ENCODE measurements around the gene MCRIP2.

Gene MCRIP2

DNA sequence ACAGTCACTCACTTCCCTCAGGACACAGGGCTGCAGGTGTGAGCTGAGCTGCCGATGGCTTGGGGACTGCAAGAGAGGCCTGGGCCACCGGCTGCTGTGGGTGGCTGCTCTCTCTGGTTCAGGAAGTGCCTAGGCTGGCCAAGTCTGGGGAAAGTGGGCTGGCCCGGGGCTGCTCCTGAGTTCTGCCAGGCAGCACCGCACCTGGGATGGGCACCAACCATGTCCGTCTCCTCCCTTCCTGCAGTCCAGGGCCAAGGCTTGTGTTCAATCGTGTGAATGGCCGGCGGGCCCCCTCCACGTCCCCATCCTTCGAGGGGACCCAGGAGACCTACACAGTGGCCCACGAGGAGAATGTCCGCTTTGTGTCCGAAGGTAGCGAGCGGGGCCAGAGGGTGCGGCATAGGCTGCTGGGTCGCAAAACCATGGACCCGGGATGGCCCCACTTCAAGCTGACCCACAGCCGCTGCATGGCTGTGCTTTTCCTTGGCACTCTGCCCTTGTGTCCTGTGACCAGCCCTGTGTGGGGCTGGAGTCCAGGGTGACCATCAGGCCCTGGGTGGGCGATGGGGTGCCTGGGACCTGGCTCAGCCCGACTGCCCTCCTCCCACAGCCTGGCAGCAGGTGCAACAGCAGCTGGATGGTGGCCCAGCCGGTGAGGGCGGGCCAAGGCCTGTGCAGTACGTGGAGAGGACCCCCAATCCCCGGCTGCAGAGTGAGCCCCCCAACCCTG is 5.7 kb downstream of the MCRIP2 start:
- no peak overlapping the region for H3K4me3 ChIP-seq (ENCODE audit: low read length)
- H3K27me3 ChIP-seq (ENCODE audit: insufficient read depth, low read length): peaks cover 9% of the 10 kb centered on the region
- no peaks in the 10 kb centered on the region for H3K9me3 ChIP-seq (ENCODE audit: insufficient read depth, low read depth, low read length)
- H3K36me3 ChIP-seq (ENCODE audit: insufficient read depth, low read depth, low read length): no peaks in the 10 kb centered on the region
- H3K9ac ChIP-seq (ENCODE audit: low read depth, low read length): no peak overlapping the region
- no peak overlapping the region for H3K27ac ChIP-seq (ENCODE audit: low read length)
- H3K4me1 ChIP-seq (ENCODE audit: insufficient read depth, low read length): peaks cover 3% of the 10 kb centered on the region; the same call in 1 of the 2 replicates

DNA sequence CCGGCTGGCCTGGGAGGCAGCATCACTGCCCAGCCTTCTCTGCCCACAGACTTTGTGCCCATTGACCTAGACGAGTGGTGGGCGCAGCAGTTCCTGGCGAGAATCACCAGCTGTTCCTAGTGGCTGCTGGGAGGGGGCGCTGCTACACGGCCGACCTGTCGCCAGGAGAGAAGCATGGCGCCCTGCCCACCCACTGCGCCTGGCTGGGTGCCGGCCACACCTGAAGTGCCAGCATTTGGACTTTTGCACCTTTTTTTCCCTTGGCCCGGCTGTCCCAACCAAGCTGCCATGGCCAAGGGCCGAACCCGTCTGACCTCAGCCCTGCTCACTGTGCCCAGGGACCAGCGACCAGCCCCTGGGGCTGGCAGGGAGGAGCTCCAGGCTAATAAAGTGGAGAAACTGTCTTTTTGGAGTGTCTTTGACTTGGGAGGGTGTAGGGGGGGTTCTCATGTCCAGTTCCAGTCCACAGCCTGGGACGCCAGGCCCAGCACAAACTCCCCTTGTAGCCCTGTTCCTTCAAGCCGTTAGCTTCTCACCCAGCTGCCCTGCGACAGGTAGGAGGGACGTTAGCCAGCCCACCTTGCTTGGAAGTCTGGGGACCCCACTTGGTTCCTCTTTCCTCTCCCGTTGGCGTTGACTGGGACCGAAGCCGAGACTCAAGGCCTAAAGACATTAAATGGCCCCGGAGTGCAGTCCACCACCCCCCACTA is 6.6 kb downstream of the MCRIP2 start:
- Histone ChIP-seq H3K9me3 (ENCODE audit: insufficient read depth, low read depth, low read length) (no peaks in the 10 kb centered on the region), H3K9ac (ENCODE audit: low read depth, low read length) (peak overlapping the region; percentile 71; the same call in 1 of the 2 replicates), H3K36me3 (ENCODE audit: insufficient read depth, low read depth, low read length) (peaks cover under 1% of the 10 kb centered on the region; the same call in 1 of the 2 replicates), H3K27ac (ENCODE audit: low read length) (peak overlapping the region; percentile 39), H3K27me3 (ENCODE audit: insufficient read depth, low read length) (no peaks in the 10 kb centered on the region; the same call in 1 of the 2 replicates), H3K4me3 (ENCODE audit: low read length) (peak overlapping the region; percentile 71), H3K4me1 (ENCODE audit: insufficient read depth, low read length) (peaks cover 3% of the 10 kb centered on the region; the same call in 1 of the 2 replicates)

DNA sequence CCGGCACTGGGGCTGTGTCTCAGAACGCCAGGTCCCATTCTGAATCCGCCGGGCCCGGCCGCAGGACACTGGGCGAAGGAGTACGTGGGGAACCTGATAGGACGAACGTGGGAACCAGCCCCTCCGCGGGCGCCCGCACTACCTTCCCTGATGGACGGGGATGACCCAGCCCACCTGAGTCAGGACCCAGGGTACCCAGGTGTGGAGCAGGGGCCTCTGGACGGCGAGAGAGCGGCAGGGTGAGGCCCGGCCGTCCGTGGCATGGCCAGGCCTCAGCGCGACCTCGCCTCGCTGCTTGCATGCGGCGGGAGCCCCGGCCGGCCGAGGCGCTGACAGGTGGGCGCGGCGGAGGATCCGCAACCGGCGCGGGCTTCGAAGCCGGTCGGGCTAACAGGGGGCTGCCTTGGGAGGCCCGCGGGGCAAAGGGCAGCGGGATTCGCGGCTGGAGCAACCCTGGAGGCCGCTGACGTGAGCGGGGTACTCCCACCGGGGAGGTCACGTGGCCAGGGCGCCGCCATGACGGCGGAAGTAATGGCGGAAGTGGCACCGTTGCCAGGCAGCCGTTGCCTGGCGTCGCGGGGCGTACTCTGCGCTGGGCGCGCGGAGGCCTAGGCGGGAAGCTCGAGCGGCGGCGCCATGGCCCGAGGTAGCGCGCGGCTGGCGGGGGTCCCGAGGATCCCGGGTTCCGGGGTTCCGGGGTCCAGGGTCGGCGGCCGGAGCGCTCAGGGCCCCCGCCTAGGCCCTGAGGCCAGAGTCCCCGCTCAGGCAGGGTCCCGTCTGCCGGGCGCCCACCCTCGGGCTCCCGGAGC is 7.4 kb downstream of the MCRIP2 start, which contains the start of gene WDR90:
Gene WDR90, plus strand, starts transcription at position 585 of the 809 bp plus-strand sequence. Its CDS starts 52 bp downstream, at position 637.
- Histone ChIP-seq H3K27ac (ENCODE audit: low read length) (peak within 1 kb of the TSS; percentile 39), H3K9ac (ENCODE audit: low read depth, low read length) (peak within 1 kb of the TSS; percentile 71; the same call in 1 of the 2 replicates), H3K27me3 (ENCODE audit: insufficient read depth, low read length) (no peaks in the 10 kb centered on the region), H3K4me1 (ENCODE audit: insufficient read depth, low read length) (peaks cover 3% of the 10 kb centered on the region; the same call in 1 of the 2 replicates), H3K36me3 (ENCODE audit: insufficient read depth, low read depth, low read length) (peaks cover 5% of the 10 kb centered on the region), H3K4me3 (ENCODE audit: low read length) (peak within 1 kb of the TSS; percentile 71), H3K9me3 (ENCODE audit: insufficient read depth, low read depth, low read length) (no peaks in the 10 kb centered on the region)

- H3K27ac ChIP-seq (ENCODE audit: low read length): no peak overlapping the region
- peak overlapping the region; percentile 71; the same call in 1 of the 2 replicates for H3K9ac ChIP-seq (ENCODE audit: low read depth, low read length)
- peaks cover 3% of the 10 kb centered on the region; the same call in 1 of the 2 replicates for H3K4me1 ChIP-seq (ENCODE audit: insufficient read depth, low read length)
- H3K4me3 ChIP-seq (ENCODE audit: low read length): peak overlapping the region; percentile 71
- H3K36me3 ChIP-seq (ENCODE audit: insufficient read depth, low read depth, low read length): peaks cover 5% of the 10 kb centered on the region
- no peaks in the 10 kb centered on the region for H3K27me3 ChIP-seq (ENCODE audit: insufficient read depth, low read length)
- H3K9me3 ChIP-seq (ENCODE audit: insufficient read depth, low read depth, low read length): no peaks in the 10 kb centered on the region
Measured at GRCh38 chr16:649631-650030, 8.0 kb downstream of the MCRIP2 start.

GRCh38 chr16:651844-652243 is 10.2 kb downstream of the MCRIP2 start:
- H3K4me3 ChIP-seq (ENCODE audit: low read length): no peak overlapping the region
- H3K36me3 ChIP-seq (ENCODE audit: insufficient read depth, low read depth, low read length): peaks cover 5% of the 10 kb centered on the region
- peaks cover 3% of the 10 kb centered on the region; the same call in 1 of the 2 replicates for H3K4me1 ChIP-seq (ENCODE audit: insufficient read depth, low read length)

GRCh38 chr16:652454-653305 is 11.1 kb downstream of the MCRIP2 start:
- Histone ChIP-seq H3K36me3 (ENCODE audit: insufficient read depth, low read depth, low read length) (peaks cover 5% of the 10 kb centered on the region), H3K9me3 (ENCODE audit: insufficient read depth, low read depth, low read length) (no peaks in the 10 kb centered on the region), H3K9ac (ENCODE audit: low read depth, low read length) (no peak overlapping the region)

More at GRCh38 chr16:651844-652243, 10.2 kb downstream of the MCRIP2 start:
- Histone ChIP-seq H3K9me3 (ENCODE audit: insufficient read depth, low read depth, low read length) (no peaks in the 10 kb centered on the region), H3K9ac (ENCODE audit: low read depth, low read length) (no peak overlapping the region), H3K27me3 (ENCODE audit: insufficient read depth, low read length) (no peaks in the 10 kb centered on the region), H3K27ac (ENCODE audit: low read length) (no peak overlapping the region)

GRCh38 chr16:654034-654433 is 12.4 kb downstream of the MCRIP2 start:
- H3K4me3 ChIP-seq (ENCODE audit: low read length): no peak overlapping the region
- peaks cover 10% of the 10 kb centered on the region for H3K36me3 ChIP-seq (ENCODE audit: insufficient read depth, low read depth, low read length)
- no peak overlapping the region for H3K27ac ChIP-seq (ENCODE audit: low read length)
- no peaks in the 10 kb centered on the region for H3K9me3 ChIP-seq (ENCODE audit: insufficient read depth, low read depth, low read length)
- H3K27me3 ChIP-seq (ENCODE audit: insufficient read depth, low read length): no peaks in the 10 kb centered on the region
- H3K4me1 ChIP-seq (ENCODE audit: insufficient read depth, low read length): 0 out of 2 replicates have a peak, but pooled peaks cover 3% of the 10 kb centered on the region
- no peak overlapping the region for H3K9ac ChIP-seq (ENCODE audit: low read depth, low read length)

More at GRCh38 chr16:652454-653305, 11.1 kb downstream of the MCRIP2 start:
- H3K4me3 ChIP-seq (ENCODE audit: low read length): no peak overlapping the region
- peaks cover 3% of the 10 kb centered on the region; the same call in 1 of the 2 replicates for H3K4me1 ChIP-seq (ENCODE audit: insufficient read depth, low read length)
- H3K27ac ChIP-seq (ENCODE audit: low read length): no peak overlapping the region
- no peaks in the 10 kb centered on the region for H3K27me3 ChIP-seq (ENCODE audit: insufficient read depth, low read length)

DNA sequence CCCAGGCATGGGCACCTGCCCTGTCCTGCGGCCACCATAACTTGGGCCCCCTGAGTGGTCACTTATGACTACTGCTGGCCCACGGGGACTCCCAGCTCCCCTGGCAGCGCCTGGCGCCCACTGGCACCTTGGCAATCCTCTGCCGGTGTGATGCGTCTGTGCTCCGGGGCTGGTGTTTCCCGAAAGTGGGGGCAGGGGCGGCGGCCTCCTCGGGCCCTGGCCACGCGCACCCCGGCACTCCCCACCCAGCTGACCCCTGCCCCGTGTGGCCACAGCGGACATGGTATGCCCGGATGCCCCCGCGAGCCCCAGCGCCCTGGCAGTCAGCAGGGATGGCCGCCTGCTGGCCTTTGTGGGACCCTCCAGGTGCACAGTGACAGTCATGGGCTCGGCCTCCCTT is 15.9 kb downstream of the MCRIP2 start:
- Histone ChIP-seq H3K4me1 (ENCODE audit: insufficient read depth, low read length) (no peaks in the 10 kb centered on the region), H3K27ac (ENCODE audit: low read length) (no peak overlapping the region), H3K4me3 (ENCODE audit: low read length) (no peak overlapping the region), H3K9ac (ENCODE audit: low read depth, low read length) (no peak overlapping the region), H3K9me3 (ENCODE audit: insufficient read depth, low read depth, low read length) (no peaks in the 10 kb centered on the region), H3K27me3 (ENCODE audit: insufficient read depth, low read length) (no peaks in the 10 kb centered on the region), H3K36me3 (ENCODE audit: insufficient read depth, low read depth, low read length) (peaks cover 10% of the 10 kb centered on the region)

GRCh38 chr16:658679-659571 is 17.3 kb downstream of the MCRIP2 start:
- no peaks in the 10 kb centered on the region for H3K9me3 ChIP-seq (ENCODE audit: insufficient read depth, low read depth, low read length)
- peaks cover 5% of the 10 kb centered on the region; the same call in 1 of the 2 replicates for H3K36me3 ChIP-seq (ENCODE audit: insufficient read depth, low read depth, low read length)
- H3K9ac ChIP-seq (ENCODE audit: low read depth, low read length): no peak overlapping the region
- H3K27ac ChIP-seq (ENCODE audit: low read length): no peak overlapping the region
- H3K4me1 ChIP-seq (ENCODE audit: insufficient read depth, low read length): no peaks in the 10 kb centered on the region
- H3K27me3 ChIP-seq (ENCODE audit: insufficient read depth, low read length): no peaks in the 10 kb centered on the region
- no peak overlapping the region for H3K4me3 ChIP-seq (ENCODE audit: low read length)

DNA sequence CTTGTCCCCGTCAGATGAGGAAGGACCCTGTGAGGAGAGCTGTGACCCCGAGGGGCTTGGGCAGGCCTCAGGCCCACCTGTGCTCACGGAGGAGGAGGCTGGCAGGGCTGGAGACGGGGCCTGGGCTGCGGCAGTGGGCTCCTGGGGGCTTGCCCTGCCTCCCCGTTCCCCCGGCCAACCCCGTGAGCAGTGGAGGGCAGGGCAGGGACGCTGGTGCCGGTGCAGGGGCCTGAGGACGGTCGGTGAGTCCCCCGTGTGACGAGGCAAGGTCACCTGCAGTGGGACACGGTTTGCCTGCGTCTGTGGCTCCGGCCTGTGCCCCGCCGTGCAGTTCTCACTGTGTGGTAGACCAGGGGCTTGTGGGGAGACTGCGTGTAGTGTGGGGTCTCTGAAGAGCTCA is 18.0 kb downstream of the MCRIP2 start:
- no peaks in the 10 kb centered on the region for H3K4me1 ChIP-seq (ENCODE audit: insufficient read depth, low read length)
- no peak overlapping the region for H3K27ac ChIP-seq (ENCODE audit: low read length)
- peaks cover 5% of the 10 kb centered on the region; the same call in 1 of the 2 replicates for H3K36me3 ChIP-seq (ENCODE audit: insufficient read depth, low read depth, low read length)
- H3K4me3 ChIP-seq (ENCODE audit: low read length): no peak overlapping the region
- H3K27me3 ChIP-seq (ENCODE audit: insufficient read depth, low read length): no peaks in the 10 kb centered on the region
- H3K9me3 ChIP-seq (ENCODE audit: insufficient read depth, low read depth, low read length): no peaks in the 10 kb centered on the region
- no peak overlapping the region for H3K9ac ChIP-seq (ENCODE audit: low read depth, low read length)
